OCI-LY3 (cell line): Measurements from ENCODE around the gene VMO1.

ENCODE experiments used
- H2AFZ ChIP-seq: fragments of 200-600, 300-600 bp; shearing (Covaris generic); 2 replicates; pipeline ENCODE4 v1.6.0; 2014; ENCODE audit warnings: antibody characterized with exemption, low read depth, low read length
- H3K27ac ChIP-seq: fragments of 200-600, 300-600 bp; sonication (generic); 2 replicates; pipeline ENCODE4 v1.5.1; 2014; ENCODE audit warnings: mild to moderate bottlenecking, low read length, moderate library complexity, mixed read lengths
- H3K27me3 ChIP-seq: fragments of 200-600, 300-600 bp; sonication (generic); 2 replicates; pipeline ENCODE4 v1.6.1; 2014; ENCODE audit warnings: low read depth, low read length, mixed read lengths
- H3K36me3 ChIP-seq: fragments of 200-600, 300-600 bp; sonication (generic); replicated peaks from 2 replicates; pipeline ENCODE3; 2014; ENCODE audit warnings: low read depth, low read length, mixed read lengths
- H3K4me1 ChIP-seq: fragments of 300-600, 200-600 bp; sonication (generic); 2 replicates; pipeline ENCODE4 v1.6.1; 2014; ENCODE audit warnings: low read length, mixed read lengths
- H3K4me2 ChIP-seq: fragments of 200-600, 300-600 bp; sonication (generic); 2 replicates; pipeline ENCODE4 v1.6.1; 2014; ENCODE audit warnings: low read length, mixed read lengths
- H3K4me3 ChIP-seq: fragments of 300-600, 200-600 bp; sonication (generic); 2 replicates; pipeline ENCODE4 v1.5.1; 2014; ENCODE audit warnings: antibody characterized with exemption, mild to moderate bottlenecking, low read length, moderate library complexity
- H3K79me2 ChIP-seq: fragments of 300-600, 200-600 bp; shearing (Covaris generic); 2 replicates; pipeline ENCODE4 v1.6.1; 2014; ENCODE audit warnings: mild to moderate bottlenecking, low read length, mixed read lengths
- H3K9ac ChIP-seq: fragments of 300-600, 200-600 bp; shearing (Covaris generic); 2 replicates; pipeline ENCODE4 v1.6.0; 2014; ENCODE audit warnings: mild to moderate bottlenecking, low read length, moderate library complexity
- H3K9me3 ChIP-seq: fragments of 200-600, 300-600 bp; shearing (Covaris generic); 2 replicates; pipeline ENCODE4 v1.6.1; 2014; ENCODE audit warnings: low read length, mixed read lengths; ENCODE audit not compliant: insufficient read depth
- H4K20me1 ChIP-seq: fragments of 200-600, 300-600 bp; sonication (generic); 2 replicates; pipeline ENCODE4 v1.6.1; 2016; ENCODE audit warnings: low read length, mixed read lengths; ENCODE audit not compliant: insufficient read depth
- EZH2phosphoT487 ChIP-seq: fragments of 200-600 bp; shearing (Covaris generic); IDR thresholded peaks from 2 replicates; pipeline ENCODE4 v1.6.1; 2018; ENCODE audit warnings: antibody characterized with exemption, mixed run types, low read depth
- TF ChIP-seq, protein P1 (sequence below): fragments of 200-600, 300-600 bp; sonication (generic); IDR thresholded peaks from 2 replicates; pipeline ENCODE4 v1.5.1; 2014; ENCODE audit warnings: antibody characterized with exemption, low read length, low read depth

The VMO1 gene

DNA sequence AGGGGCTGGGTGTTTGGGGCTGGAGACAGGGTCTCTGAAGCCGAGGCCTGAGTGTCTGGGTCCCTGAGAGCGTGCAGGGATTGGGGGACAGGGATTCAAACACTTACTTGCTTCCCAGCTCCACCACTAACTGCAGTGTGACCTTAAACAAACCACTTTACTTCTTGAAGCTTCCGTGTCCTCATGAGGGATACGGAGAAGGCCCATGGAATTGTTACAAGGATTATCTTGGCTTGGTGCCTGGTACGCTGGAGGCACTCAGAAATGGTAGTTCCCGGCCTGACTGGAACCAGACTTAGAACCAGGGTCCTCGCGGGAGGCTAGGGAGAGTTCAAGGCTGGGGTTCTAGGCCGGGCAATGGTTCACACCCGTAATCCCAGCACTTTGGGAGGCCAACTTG, 43.5 kb downstream of the VMO1 start:
- Histone ChIP-seq H3K4me3 (no peak overlapping the region), H3K9me3 (no peaks in the 10 kb centered on the region), H3K4me2 (no peak overlapping the region), H3K36me3 (no peaks in the 10 kb centered on the region), H2AFZ (no peak overlapping the region), H3K9ac (no peak overlapping the region), H3K79me2 (no peaks in the 10 kb centered on the region), H3K4me1 (peaks cover 10% of the 10 kb centered on the region; the same call in 1 of the 2 replicates), H4K20me1 (no peaks in the 10 kb centered on the region), H3K27me3 (peaks cover 24% of the 10 kb centered on the region), H3K27ac (no peak overlapping the region)
- TF ChIP-seq EZH2phosphoT487: no peak
- TF ChIP-seq, protein P1, sequence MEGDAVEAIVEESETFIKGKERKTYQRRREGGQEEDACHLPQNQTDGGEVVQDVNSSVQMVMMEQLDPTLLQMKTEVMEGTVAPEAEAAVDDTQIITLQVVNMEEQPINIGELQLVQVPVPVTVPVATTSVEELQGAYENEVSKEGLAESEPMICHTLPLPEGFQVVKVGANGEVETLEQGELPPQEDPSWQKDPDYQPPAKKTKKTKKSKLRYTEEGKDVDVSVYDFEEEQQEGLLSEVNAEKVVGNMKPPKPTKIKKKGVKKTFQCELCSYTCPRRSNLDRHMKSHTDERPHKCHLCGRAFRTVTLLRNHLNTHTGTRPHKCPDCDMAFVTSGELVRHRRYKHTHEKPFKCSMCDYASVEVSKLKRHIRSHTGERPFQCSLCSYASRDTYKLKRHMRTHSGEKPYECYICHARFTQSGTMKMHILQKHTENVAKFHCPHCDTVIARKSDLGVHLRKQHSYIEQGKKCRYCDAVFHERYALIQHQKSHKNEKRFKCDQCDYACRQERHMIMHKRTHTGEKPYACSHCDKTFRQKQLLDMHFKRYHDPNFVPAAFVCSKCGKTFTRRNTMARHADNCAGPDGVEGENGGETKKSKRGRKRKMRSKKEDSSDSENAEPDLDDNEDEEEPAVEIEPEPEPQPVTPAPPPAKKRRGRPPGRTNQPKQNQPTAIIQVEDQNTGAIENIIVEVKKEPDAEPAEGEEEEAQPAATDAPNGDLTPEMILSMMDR: no peak

DNA sequence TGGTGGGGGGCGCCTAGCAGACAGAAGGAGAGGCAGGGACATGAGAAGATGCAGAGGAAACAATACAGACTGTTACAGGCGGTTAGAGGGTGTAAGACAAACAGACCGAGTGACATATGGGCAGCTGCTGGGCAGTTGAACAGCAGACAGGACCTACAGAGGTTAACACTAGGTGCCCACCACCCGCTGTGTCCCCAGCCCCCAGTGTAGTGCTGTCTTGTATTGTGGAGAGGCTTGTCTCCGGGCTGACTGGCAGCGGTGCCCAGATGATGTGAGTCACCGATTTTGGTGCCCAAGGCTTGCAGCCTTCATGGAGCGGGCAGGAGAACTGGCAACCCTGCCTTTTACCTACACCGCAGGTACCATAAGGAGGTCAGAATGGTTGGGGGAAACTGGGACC, 44.0 kb downstream of the VMO1 start:
- H3K79me2 ChIP-seq: no peaks in the 10 kb centered on the region
- H3K9me3 ChIP-seq: no peaks in the 10 kb centered on the region
- H3K4me3 ChIP-seq: no peak overlapping the region
- no peaks in the 10 kb centered on the region for H4K20me1 ChIP-seq
- TF ChIP-seq EZH2phosphoT487: no peak
- TF ChIP-seq, protein P1: no peak
- no peaks in the 10 kb centered on the region for H3K36me3 ChIP-seq
- H3K27me3 ChIP-seq: peaks cover 24% of the 10 kb centered on the region
- peaks cover 10% of the 10 kb centered on the region; the same call in 1 of the 2 replicates for H3K4me1 ChIP-seq
- H3K27ac ChIP-seq: no peak overlapping the region
- H2AFZ ChIP-seq: no peak overlapping the region
- no peak overlapping the region for H3K4me2 ChIP-seq
- no peak overlapping the region for H3K9ac ChIP-seq

DNA sequence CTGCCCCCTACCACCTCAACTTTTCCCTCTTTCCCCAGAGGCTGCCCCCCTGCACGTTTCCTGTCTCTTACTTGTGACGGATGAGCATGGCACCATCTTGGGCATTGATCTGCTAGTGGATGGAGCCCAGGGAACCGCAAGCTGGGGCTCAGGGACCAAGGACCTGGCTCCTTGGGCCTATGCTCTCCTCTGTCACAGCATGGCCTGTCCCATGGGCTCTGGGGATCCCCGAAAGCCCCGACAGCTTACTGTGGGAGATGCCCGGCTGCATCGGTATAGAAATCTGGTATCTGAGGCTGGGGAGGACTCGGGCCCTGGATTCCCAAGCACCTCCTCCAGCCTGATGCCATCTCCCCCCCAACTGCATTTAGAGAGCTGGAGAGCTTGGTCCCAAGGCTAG, 44.6 kb downstream of the VMO1 start:
- H4K20me1 ChIP-seq: no peaks in the 10 kb centered on the region
- H2AFZ ChIP-seq: no peak overlapping the region
- no peaks in the 10 kb centered on the region for H3K36me3 ChIP-seq
- H3K9ac ChIP-seq: no peak overlapping the region
- H3K4me2 ChIP-seq: no peak overlapping the region
- no peak for TF ChIP-seq EZH2phosphoT487
- peaks cover 10% of the 10 kb centered on the region; the same call in 1 of the 2 replicates for H3K4me1 ChIP-seq
- peaks cover 24% of the 10 kb centered on the region for H3K27me3 ChIP-seq
- no peak overlapping the region for H3K4me3 ChIP-seq
- no peaks in the 10 kb centered on the region for H3K9me3 ChIP-seq
- no peak overlapping the region for H3K27ac ChIP-seq
- no peaks in the 10 kb centered on the region for H3K79me2 ChIP-seq

DNA sequence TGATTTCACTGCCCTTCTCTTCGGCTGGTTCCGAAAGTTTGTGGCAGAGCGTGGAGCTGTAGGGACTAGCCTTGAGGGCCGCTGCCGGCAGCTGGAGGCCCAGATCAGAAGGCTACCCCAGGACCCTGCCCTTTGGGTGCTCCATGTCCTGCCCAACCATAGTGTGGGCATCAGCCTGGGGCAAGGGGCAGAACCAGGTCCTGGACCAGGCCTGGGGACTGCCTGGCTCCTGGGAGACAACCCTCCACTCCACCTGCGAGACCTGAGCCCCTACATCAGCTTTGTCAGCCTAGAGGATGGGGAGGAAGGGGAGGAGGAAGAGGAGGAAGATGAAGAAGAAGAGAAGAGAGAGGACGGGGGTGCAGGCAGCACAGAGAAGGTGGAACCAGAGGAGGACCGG, 45.6 kb downstream of the VMO1 start:
- H3K36me3 ChIP-seq: no peaks in the 10 kb centered on the region
- no peaks in the 10 kb centered on the region for H3K9me3 ChIP-seq
- H4K20me1 ChIP-seq: no peaks in the 10 kb centered on the region
- no peak overlapping the region for H3K9ac ChIP-seq
- H3K27me3 ChIP-seq: peaks cover 24% of the 10 kb centered on the region
- peaks cover 10% of the 10 kb centered on the region; the same call in 1 of the 2 replicates for H3K4me1 ChIP-seq
- TF ChIP-seq, protein P1: no peak
- TF ChIP-seq EZH2phosphoT487: no peak
- H3K27ac ChIP-seq: no peak overlapping the region
- no peaks in the 10 kb centered on the region for H3K79me2 ChIP-seq
- no peak overlapping the region for H2AFZ ChIP-seq
- H3K4me2 ChIP-seq: no peak overlapping the region
- no peak overlapping the region for H3K4me3 ChIP-seq
